H1 (cell line): ENCODE results near the gene VTN. TPM values are rescaled to one million over a fixed set of nuclear protein-coding genes. Genes with fewer than 3 reads are reported as not detected.

Source experiments
- CTCF ChIA-PET: fragments of 300-600 bp; sonication (Branson Sonifier 250); formaldehyde crosslinking; loops from one replicate; lab custom pipeline; 2021; ENCODE audit not compliant: partially characterized antibody; lab: Charles Lee
- POLR2A ChIA-PET: fragments of 300-600 bp; sonication (Branson Sonifier 250); formaldehyde crosslinking; loops from one replicate; lab custom pipeline; 2021; ENCODE audit warnings: inconsistent platforms; ENCODE audit not compliant: partially characterized antibody; lab: Charles Lee
- DNase-seq, 2 experiments: peaks; one replicate each; pipeline versions ENCODE4 v3.0.0 to v3.0.0-alpha.2; 2010 to 2022; ENCODE audit warnings: low spot score in 2 of 2, low read depth in 1 of 2, mixed read lengths in 1 of 2
- FAIRE-seq: peaks from 2 replicates; lab custom pipeline; 2011; peaks lifted over from hg19 to GRCh38; lab: Jason Lieb, UNC
- H2AFZ ChIP-seq: 2 replicates; pipeline ENCODE4 v1.8.1; 2012; ENCODE audit warnings: low read length, inconsistent platforms
- H2AK5ac ChIP-seq: 2 replicates; pipeline ENCODE4 v1.6.1; 2013; ENCODE audit warnings: low read depth, low read length
- H2BK120ac ChIP-seq: replicated peaks from 2 replicates; pipeline ENCODE3; 2013; ENCODE audit warnings: low read depth, low read length, inconsistent platforms
- H2BK12ac ChIP-seq: 2 replicates; pipeline ENCODE4 v1.6.1; 2013; ENCODE audit warnings: low read depth, low read length
- H2BK15ac ChIP-seq: 2 replicates; pipeline ENCODE4 v1.6.1; 2013; ENCODE audit warnings: low read length
- H2BK20ac ChIP-seq: 2 replicates; pipeline ENCODE4 v1.6.1; 2013; ENCODE audit warnings: low read length
- H2BK5ac ChIP-seq: 2 replicates; pipeline ENCODE4 v1.6.1; 2013; ENCODE audit warnings: low read depth, low read length
- H3K14ac ChIP-seq: 2 replicates; pipeline ENCODE4 v1.6.1; 2013; ENCODE audit warnings: inconsistent platforms; ENCODE audit not compliant: insufficient read length
- H3K18ac ChIP-seq: 2 replicates; pipeline ENCODE4 v1.6.1; 2013; ENCODE audit warnings: low read length; ENCODE audit errors: extremely low read depth
- H3K23ac ChIP-seq: 2 replicates; pipeline ENCODE4 v1.6.1; 2013; ENCODE audit warnings: inconsistent platforms; ENCODE audit not compliant: insufficient read length
- H3K23me2 ChIP-seq: 2 replicates; pipeline ENCODE4 v1.6.1; 2013; ENCODE audit warnings: low read depth, low read length
- H3K27ac ChIP-seq: 2 replicates; pipeline ENCODE4 v1.6.1; 2011; ENCODE audit warnings: low read depth, low read length, inconsistent platforms
- H3K27me3 ChIP-seq, 4 experiments: replicated peaks in 1 of 4; 1 replicate in 1 of 4; 2 replicates in 3 of 4; pipeline versions ENCODE4 v1.6.1 to v1.8.1; 2011 to 2013; ENCODE audit warnings: low read length in 3 of 4, mild to moderate bottlenecking in 3 of 4, inconsistent platforms in 2 of 4, mixed read lengths in 2 of 4, moderate library complexity in 1 of 4; ENCODE audit not compliant: control insufficient read depth in 3 of 4, insufficient read depth in 3 of 4; ENCODE audit errors: extremely low read depth in 1 of 4
- H3K36me3 ChIP-seq, 4 experiments: 2 replicates each; pipeline versions ENCODE4 v1.6.1 to v1.8.1; 2011 to 2013; ENCODE audit warnings: mild to moderate bottlenecking in 4 of 4, low read length in 3 of 4, moderate library complexity in 2 of 4, control low read depth in 1 of 4, inconsistent platforms in 1 of 4; ENCODE audit not compliant: insufficient read depth in 4 of 4, control insufficient read depth in 2 of 4
- H3K4ac ChIP-seq: replicated peaks from 2 replicates; pipeline ENCODE3; 2013; ENCODE audit warnings: low read length, low read depth, mixed read lengths, inconsistent platforms; ENCODE audit not compliant: insufficient read length
- H3K4me1 ChIP-seq, 4 experiments: replicated peaks in 1 of 4; 1 replicate in 1 of 4; 2 replicates in 3 of 4; pipeline versions ENCODE4 v1.6.1 to v1.8.1; 2011 to 2013; ENCODE audit warnings: low read length in 3 of 4, inconsistent platforms in 2 of 4, mixed read lengths in 1 of 4; ENCODE audit not compliant: insufficient read depth in 4 of 4, control insufficient read depth in 3 of 4
- H3K4me2 ChIP-seq, 2 experiments: 2 replicates each; pipeline versions ENCODE4 v1.6.1 to v1.8.1; 2011 to 2013; ENCODE audit warnings: low read depth in 2 of 2, low read length in 2 of 2, control low read depth in 1 of 2, inconsistent platforms in 1 of 2, mild to moderate bottlenecking in 1 of 2; ENCODE audit not compliant: insufficient read depth in 1 of 2
- H3K4me3 ChIP-seq, 4 experiments: fragments of 200-600, 300-600 bp in 1 of 4; sonication (generic), shearing (Covaris generic), sonication (Bioruptor Twin) in 1 of 4; 2 replicates each; pipeline versions ENCODE4 v1.5.1 to v1.8.1; 2011 to 2016; ENCODE audit warnings: low read length in 4 of 4, low read depth in 3 of 4, control low read depth in 2 of 4, inconsistent platforms in 2 of 4, mild to moderate bottlenecking in 2 of 4, mixed read lengths in 1 of 4, moderate library complexity in 1 of 4; ENCODE audit not compliant: insufficient read depth in 2 of 4; ENCODE audit errors: extremely low read depth in 1 of 4
- H3K56ac ChIP-seq: replicated peaks from 2 replicates; pipeline ENCODE3; 2013; ENCODE audit warnings: low read depth, mild to moderate bottlenecking, mixed read lengths, low read length, inconsistent platforms; ENCODE audit not compliant: insufficient read length
- H3K79me1 ChIP-seq: 2 replicates; pipeline ENCODE4 v1.6.1; 2013; ENCODE audit warnings: low read depth, low read length, control low read depth
- H3K79me2 ChIP-seq, 2 experiments: 2 replicates each; pipeline versions ENCODE4 v1.6.1 to v1.8.1; 2012 to 2013; ENCODE audit warnings: low read length in 2 of 2, mild to moderate bottlenecking in 2 of 2, inconsistent platforms in 1 of 2; ENCODE audit not compliant: insufficient read depth in 2 of 2, control insufficient read depth in 1 of 2
- H3K9ac ChIP-seq, 4 experiments: replicated peaks in 1 of 4; 1 replicate in 1 of 4; 2 replicates in 3 of 4; pipeline versions ENCODE4 v1.6.1 to v1.8.1; 2011 to 2013; ENCODE audit warnings: low read depth in 3 of 4, low read length in 3 of 4, control low read depth in 2 of 4, mild to moderate bottlenecking in 2 of 4, moderate library complexity in 2 of 4, inconsistent platforms in 1 of 4; ENCODE audit errors: extremely low read depth in 1 of 4
- H3K9me3 ChIP-seq, 2 experiments: 2 replicates each; pipeline versions ENCODE4 v1.6.1 to v1.8.1; 2012 to 2013; ENCODE audit warnings: mild to moderate bottlenecking in 2 of 2, moderate library complexity in 2 of 2, control low read depth in 1 of 2, inconsistent platforms in 1 of 2, low read depth in 1 of 2, low read length in 1 of 2, mixed read lengths in 1 of 2; ENCODE audit not compliant: insufficient read depth in 2 of 2
- H4K20me1 ChIP-seq, 2 experiments: replicated peaks in 1 of 2; 2 replicates each; pipeline versions ENCODE3 to v1.8.1; 2011 to 2013; ENCODE audit warnings: inconsistent platforms in 2 of 2, low read length in 2 of 2, mild to moderate bottlenecking in 1 of 2; ENCODE audit not compliant: insufficient read depth in 2 of 2, control insufficient read depth in 1 of 2
- H4K5ac ChIP-seq: 2 replicates; pipeline ENCODE4 v1.6.1; 2013; ENCODE audit warnings: low read length, low read depth, mixed read lengths, inconsistent platforms; ENCODE audit not compliant: insufficient read length
- H4K8ac ChIP-seq: 2 replicates; pipeline ENCODE4 v1.8.0; 2013; ENCODE audit warnings: mild to moderate bottlenecking, moderate library complexity, low read length, inconsistent platforms; ENCODE audit not compliant: insufficient read depth; ENCODE audit errors: extremely low read depth
- H4K91ac ChIP-seq: replicated peaks from 2 replicates; pipeline ENCODE3; 2013; ENCODE audit warnings: low read length, mixed read lengths, inconsistent platforms; ENCODE audit not compliant: insufficient read length
- ATF3 ChIP-seq: IDR thresholded peaks from 2 replicates; pipeline ENCODE4 v1.6.1; 2011; ENCODE audit warnings: low read depth, mild to moderate bottlenecking, low read length; ENCODE audit not compliant: insufficient read depth
- CHD2 ChIP-seq: IDR thresholded peaks from 2 replicates; pipeline ENCODE4 v1.6.1; 2012; ENCODE audit warnings: low read length, improper control_type of control experiment
- CREB1 ChIP-seq: IDR thresholded peaks from 2 replicates; pipeline ENCODE4 v1.6.1; 2012; ENCODE audit warnings: inconsistent platforms
- FOSL1 ChIP-seq: IDR thresholded peaks from 2 replicates; pipeline ENCODE4 v1.6.1; 2011; ENCODE audit warnings: mild to moderate bottlenecking, low read depth, low read length, moderate library complexity; ENCODE audit not compliant: insufficient read depth
- POLR2A ChIP-seq, 2 experiments: IDR thresholded peaks; 1 replicate in 1 of 2; 2 replicates in 1 of 2; pipeline ENCODE4 v1.6.1; 2011; ENCODE audit warnings: low read depth in 2 of 2, low read length in 2 of 2, mild to moderate bottlenecking in 2 of 2; ENCODE audit errors: control extremely low read depth in 1 of 2
- RBBP5 ChIP-seq: IDR thresholded peaks from 2 replicates; pipeline ENCODE4 v1.7.1; 2012; ENCODE audit warnings: low read depth, mild to moderate bottlenecking, inconsistent platforms, low read length, moderate library complexity, borderline replicate concordance
- RXRA ChIP-seq: IDR thresholded peaks from 2 replicates; pipeline ENCODE4 v1.6.1; 2011; ENCODE audit warnings: low read depth, mild to moderate bottlenecking, low read length, moderate library complexity; ENCODE audit not compliant: insufficient read depth
- SIN3A ChIP-seq, 2 experiments: IDR thresholded peaks in 1 of 2; conservative IDR thresholded peaks in 1 of 2; 2 replicates each; pipeline ENCODE4 v1.6.1; 2011 to 2012; ENCODE audit warnings: low read length in 2 of 2, improper control_type of control experiment in 1 of 2, low read depth in 1 of 2, mild to moderate bottlenecking in 1 of 2
- SIX5 ChIP-seq: IDR thresholded peaks from 2 replicates; pipeline ENCODE4 v1.6.1; 2011; ENCODE audit warnings: mild to moderate bottlenecking, low read depth, low read length
- USF2 ChIP-seq: IDR thresholded peaks from 2 replicates; pipeline ENCODE4 v1.6.1; 2011; ENCODE audit warnings: low read length, improper control_type of control experiment
- WGBS, 2 experiments: shearing (Covaris generic) in 1 of 2; methylation state at CpG; one replicate each; pipeline versions ENCODE4 v1.1.6 to v1.1.7; 2013 to 2015; ENCODE audit warnings: low lambda C conversion rate in 2 of 2, mixed read lengths in 2 of 2, inconsistent platforms in 1 of 2, low coverage in 1 of 2, missing lambda C conversion rate in 1 of 2; ENCODE audit not compliant: insufficient replicate concordance in 2 of 2, insufficient coverage in 1 of 2, insufficient read length in 1 of 2; ENCODE audit errors: extremely low coverage in 1 of 2, missing lambda C conversion rate in 1 of 2; 5-methylcytosine and 5-hydroxymethylcytosine counted together
- polyA plus RNA-seq, 7 experiments: library from polyadenylated mRNA; depleted of rRNA in 3 of 7; stranded (reverse) in 5 of 7; unstranded in 2 of 7; fragments of >200 nt in 5 of 7; fragments of 200-250 nt in 2 of 7; gene quantifications; 1 replicate in 5 of 7; 2 replicates in 1 of 7; 4 replicates in 1 of 7; pipeline versions ENCODE4 v1.2.1 to v1.2.3, GENCODE V29; 2011 to 2013; ENCODE audit warnings: missing spikeins in 2 of 7, mixed read lengths in 2 of 7
- total RNA-seq: library from RNA; stranded (reverse); fragmentation: NEBNext Ultra II Directional; extraction: Animal tissue kit (Norgen Biotek cat#: 25700); gene quantifications from 2 replicates; pipeline ENCODE4 v1.2.1, GENCODE V29; 2021

Gene VTN
- total and polyA plus RNA-seq, 2 of the 8 experiments (the other 6 are each of a cell fraction or from before 2014, with no cell fraction given) = 0.18 TPM; not detected in 1

GRCh38 chr17:28381141-28381825 lies 11.2 kb upstream of the VTN start:
- H3K27ac ChIP-seq = no peak overlapping the region
- H4K20me1 ChIP-seq = peaks cover 2 to 9% of the 10 kb centered on the region in 2 experiments
- no peak for TF ChIP-seq SIX5
- TF ChIP-seq RXRA = no peak
- 0 out of 2 replicates have a peak, but pooled peaks have one; percentile 20 for TF ChIP-seq CHD2
- no peak for TF ChIP-seq POLR2A (IDR thresholded peaks at IDR 0.05; ENCODE audit: control extremely low read depth in 1 of 2, low read depth in 2 of 2, low read length in 2 of 2)
- TF ChIP-seq USF2 = peak; percentile 14; the same call in 1 of the 2 replicates
- no peak for TF ChIP-seq FOSL1
- peak; percentile 26; the same call in 1 of the 2 replicates for TF ChIP-seq RBBP5
- TF ChIP-seq CREB1 = peak; percentile 51
- TF ChIP-seq SIN3A (conservative IDR thresholded peaks at IDR 0.05 in 1 of 2, IDR thresholded peaks at IDR 0.05 in 1 of 2; ENCODE audit: low read depth in 1 of 2, low read length in 2 of 2) = peak; percentile 40 to 78; a peak in 1 of 4 replicates
- no peak for TF ChIP-seq ATF3

More at GRCh38 chr17:28381141-28381825, 11.2 kb upstream of the VTN start:
- Histone ChIP-seq H2BK20ac (no peak overlapping the region), H2BK5ac (no peak overlapping the region), H3K36me3 (no peaks in the 10 kb centered on the region), H2BK15ac (peak overlapping the region; percentile 92; the same call in 1 of the 2 replicates), H3K4ac (no peak overlapping the region), H3K14ac (no peak overlapping the region), H3K56ac (no peak overlapping the region), H3K27me3 (peaks cover 38 to 67% (median 57%) of the 10 kb centered on the region in 4 experiments), H4K91ac (no peak overlapping the region), H3K9ac (no peak overlapping the region), H3K18ac (peak overlapping the region; percentile 85; the same call in 1 of the 2 replicates), H2AK5ac (no peak overlapping the region), H2BK120ac (peak overlapping the region; percentile 38), H3K23ac (no peak overlapping the region), H2AFZ (peak overlapping the region; percentile 89; the same call in 1 of the 2 replicates), H3K4me2 (peak overlapping the region; percentile 33 to 76), H4K5ac (no peak overlapping the region), H3K79me1 (no peaks in the 10 kb centered on the region; the same call in 1 of the 2 replicates), H4K8ac (peak overlapping the region; percentile 63), H3K4me1 (peaks cover 0 to 13% (median 6%) of the 10 kb centered on the region in 4 experiments; a peak in 4 of 7 replicates), H3K23me2 (peaks cover 14% of the 10 kb centered on the region), H3K4me3 (peak overlapping the region in 2 of 4 experiments; percentile 21 to 50; a peak in 3 of 8 replicates), H2BK12ac (peak overlapping the region; percentile 97; the same call in 1 of the 2 replicates), H3K79me2 (no peaks in the 10 kb centered on the region), H3K9me3 (no peaks in the 10 kb centered on the region)
- POLR2A ChIA-PET = interaction anchor here (1.3 to 12.7 kb wide), 5 partner anchors 9 to 24 kb away, joined by 4 to 135 read pairs (median 5); partner anchors contain the start of genes POLDIP2, SARM1, SLC46A1 and VTN
- CTCF ChIA-PET = interaction anchor here (1.0 to 14.7 kb wide), 14 partner anchors 9 to 168 kb away, joined by 3 to 142 read pairs (median 4); partner anchors contain the start of genes SARM1 and VTN
- peak; percentile 62 to 91 for DNase-seq
- 24% methylated on average over 56 of the region's 72 CpGs; no CpG with 5 or more reads in 1 of the 2 experiments for WGBS, 2 experiments
- no peak for FAIRE-seq
